Endothelial cell of umbilical vein (primary cell): Measurements from ENCODE around the gene ZDHHC11. TPM values are rescaled to one million over a fixed set of nuclear protein-coding genes. Genes with fewer than 3 reads are reported as not detected.
"Not testable (repeated sequence)": the region's sequence is repeated elsewhere in the genome, so short reads cannot be mapped to it uniquely, and the experiment has no call there.

ENCODE experiments used
- BruUV-seq: library from RNA; stranded (reverse); fragments of 400-500 nt; replicated peaks from 2 replicates; lab custom pipeline; 2021; lab: Mats Ljungman, UMichigan
- CTCF ChIA-PET: fragments of 300-600, 350-600 bp; sonication (Branson Sonifier 250); formaldehyde crosslinking; loops from one replicate; lab custom pipeline; 2021; ENCODE audit warnings: antibody characterized with exemption, inconsistent platforms; lab: Charles Lee
- POLR2A ChIA-PET: fragments of 300-600, 350-600 bp; sonication (Branson Sonifier 250); formaldehyde crosslinking; loops from one replicate; lab custom pipeline; 2021; ENCODE audit warnings: antibody characterized with exemption, inconsistent platforms; lab: Charles Lee
- DNase-seq: peaks from one replicate; pipeline ENCODE4 v3.0.0-alpha.2; 2011; ENCODE audit warnings: low read depth, low spot score
- FAIRE-seq: peaks from 2 replicates; lab custom pipeline; 2011; peaks lifted over from hg19 to GRCh38; lab: Jason Lieb, UNC
- H2AFZ ChIP-seq: 2 replicates; pipeline ENCODE4 v1.6.0; 2012; ENCODE audit warnings: low read depth, low read length, control low read depth, inconsistent platforms
- H3K27ac ChIP-seq: 2 replicates; pipeline ENCODE4 v1.5.1; 2011; ENCODE audit warnings: low read depth, mild to moderate bottlenecking, control low read depth, low read length, moderate library complexity; ENCODE audit not compliant: insufficient read depth
- H3K27me3 ChIP-seq, 2 experiments: 2 replicates each; pipeline versions ENCODE4 v1.6.0 to v1.6.1; 2011; ENCODE audit warnings: low read length in 2 of 2, mixed read lengths in 1 of 2; ENCODE audit not compliant: control insufficient read depth in 2 of 2, insufficient read depth in 2 of 2
- H3K36me3 ChIP-seq, 2 experiments: 2 replicates in 1 of 2; 3 replicates in 1 of 2; pipeline ENCODE4 v1.5.1; 2011; ENCODE audit warnings: low read length in 2 of 2, mild to moderate bottlenecking in 1 of 2, moderate library complexity in 1 of 2; ENCODE audit not compliant: control insufficient read depth in 2 of 2, insufficient read depth in 2 of 2; ENCODE audit errors: extremely low read depth in 1 of 2
- H3K4me1 ChIP-seq: 3 replicates; pipeline ENCODE4 v1.5.1; 2011; ENCODE audit warnings: mild to moderate bottlenecking, low read length; ENCODE audit not compliant: control insufficient read depth, insufficient read depth; ENCODE audit errors: extremely low read depth
- H3K4me2 ChIP-seq: 2 replicates; pipeline ENCODE4 v1.6.1; 2011; ENCODE audit warnings: low read length, control low read depth, mixed read lengths; ENCODE audit not compliant: insufficient read depth
- H3K4me3 ChIP-seq, 3 experiments: fragments of 200-600 bp in 1 of 3; sonication (generic), shearing (Covaris generic) in 1 of 3; replicated peaks in 1 of 3; 2 replicates each; pipeline ENCODE4 v1.5.1; 2011 to 2016; ENCODE audit warnings: control low read depth in 3 of 3, low read length in 3 of 3, mild to moderate bottlenecking in 2 of 3, inconsistent platforms in 1 of 3, low read depth in 1 of 3, moderate library complexity in 1 of 3; ENCODE audit not compliant: insufficient read depth in 1 of 3
- H3K79me2 ChIP-seq: 2 replicates; pipeline ENCODE4 v1.6.0; 2012; ENCODE audit warnings: low read length, inconsistent platforms; ENCODE audit not compliant: control insufficient read depth, insufficient read depth
- H3K9ac ChIP-seq: replicated peaks from 2 replicates; pipeline ENCODE3; 2011; ENCODE audit warnings: low read length, control low read depth; ENCODE audit not compliant: insufficient read depth; ENCODE audit errors: extremely low read depth
- H3K9me1 ChIP-seq: replicated peaks from 3 replicates; pipeline ENCODE4 v1.6.0; 2011; ENCODE audit warnings: mild to moderate bottlenecking, low read length; ENCODE audit not compliant: control insufficient read depth, insufficient read depth; ENCODE audit errors: extremely low read depth
- H3K9me3 ChIP-seq: replicated peaks from 2 replicates; pipeline ENCODE4 v1.5.1; 2012; ENCODE audit warnings: low read length, inconsistent platforms; ENCODE audit not compliant: control insufficient read depth, insufficient read depth
- H4K20me1 ChIP-seq: replicated peaks from 2 replicates; pipeline ENCODE3; 2011; ENCODE audit warnings: mild to moderate bottlenecking, low read length; ENCODE audit not compliant: control insufficient read depth, insufficient read depth; ENCODE audit errors: extremely low read depth
- dilution Hi-C: fragments of 300-500 bp; cut with MboI; formaldehyde crosslinking; loops from one replicate; pipeline ENCODE4 v1.15.0; 2019; ENCODE audit warnings: low sequenced_read_pairs; ENCODE audit not compliant: extremely low pct_ligation_motif_present
- intact Hi-C: fragments of 100-400 bp; cut with micrococcal nuclease; formaldehyde crosslinking; loops from one replicate; pipeline ENCODE4 v1.10.0; 2022
- polyA plus RNA-seq, 4 experiments: library from polyadenylated mRNA; depleted of rRNA in 3 of 4; stranded (reverse) in 3 of 4; unstranded in 1 of 4; fragments of >200 nt; gene quantifications; 2 replicates each; pipeline versions ENCODE4 v1.2.1 to v1.2.3, GENCODE V29; 2011 to 2012; ENCODE audit warnings: missing spikeins in 1 of 4
- total RNA-seq: library from RNA; stranded (reverse); gene quantifications from 2 replicates; pipeline ENCODE4 v1.2.3, GENCODE V29; 2021

The ZDHHC11 gene
- total and polyA plus RNA-seq, 2 donors (not counting 3 experiments of a cell fraction or from before 2014, with no cell fraction given) = 0.35 to 4.4 TPM

DNA sequence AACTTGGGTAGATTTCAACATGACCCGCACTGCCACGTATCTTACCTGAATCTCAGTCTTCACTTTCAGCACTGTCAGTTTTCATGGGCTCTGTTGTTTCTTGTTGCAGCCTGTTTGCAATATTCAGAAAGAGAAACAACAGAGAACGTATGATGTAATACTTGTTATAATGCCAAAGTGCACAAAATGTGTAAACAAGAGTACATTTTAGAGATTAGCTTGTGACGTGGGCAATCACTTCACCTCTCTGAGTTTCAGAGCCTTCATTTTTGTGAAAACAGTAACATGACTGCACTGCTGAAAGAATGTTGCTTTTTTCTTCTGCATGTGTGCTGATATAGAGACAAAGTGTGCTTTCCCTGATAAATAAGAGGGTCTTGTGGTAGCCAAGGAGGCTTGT is 49.7 kb downstream of the ZDHHC11 start:
- H3K9me3 ChIP-seq, H3K9me1 ChIP-seq, CTCF ChIA-PET, intact Hi-C loops, H3K4me2 ChIP-seq, H3K36me3 ChIP-seq, H4K20me1 ChIP-seq, DNase-seq, dilution Hi-C loops, BruUV-seq, H3K79me2 ChIP-seq, H3K27ac ChIP-seq, H3K4me1 ChIP-seq, H3K27me3 ChIP-seq, H3K4me3 ChIP-seq, POLR2A ChIA-PET, H2AFZ ChIP-seq, H3K9ac ChIP-seq, FAIRE-seq: not testable (repeated sequence)

DNA sequence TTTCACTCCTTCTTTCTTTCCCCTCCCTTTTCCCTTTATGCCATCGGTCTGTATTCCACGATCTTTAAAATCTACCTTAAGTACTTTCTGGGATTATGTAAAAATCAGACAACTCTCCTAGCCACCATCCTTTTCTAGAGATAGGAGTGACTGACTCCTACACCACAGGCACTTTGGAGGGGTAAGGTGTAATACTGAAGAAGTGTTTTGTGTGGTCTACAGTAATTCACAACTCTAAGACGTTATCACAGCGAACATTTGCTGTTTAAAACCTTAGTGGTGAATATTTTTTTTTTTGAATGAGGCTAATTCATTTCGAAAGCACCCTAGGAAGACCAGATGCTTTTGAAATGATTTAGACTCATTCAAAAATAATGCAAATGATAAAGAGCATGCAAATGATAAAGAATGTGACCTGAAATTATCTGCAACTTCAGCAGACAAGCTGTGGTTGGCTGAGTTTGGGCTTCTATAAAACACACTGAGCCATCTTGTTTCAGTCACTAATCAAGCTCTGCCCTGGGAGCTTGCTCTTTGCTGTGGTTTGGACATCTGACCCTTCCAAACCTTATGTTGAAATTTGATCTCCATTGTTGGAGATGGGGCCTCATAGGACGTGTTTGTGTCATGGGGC is 52.2 kb downstream of the ZDHHC11 start:
- BruUV-seq, H3K79me2 ChIP-seq, H3K27ac ChIP-seq, H3K36me3 ChIP-seq, H3K4me3 ChIP-seq, H3K9me1 ChIP-seq, H3K27me3 ChIP-seq, H3K9ac ChIP-seq, DNase-seq, CTCF ChIA-PET, dilution Hi-C loops, H3K4me1 ChIP-seq, FAIRE-seq, H3K9me3 ChIP-seq, H3K4me2 ChIP-seq, H2AFZ ChIP-seq, intact Hi-C loops, H4K20me1 ChIP-seq, POLR2A ChIA-PET: not testable (repeated sequence)

DNA sequence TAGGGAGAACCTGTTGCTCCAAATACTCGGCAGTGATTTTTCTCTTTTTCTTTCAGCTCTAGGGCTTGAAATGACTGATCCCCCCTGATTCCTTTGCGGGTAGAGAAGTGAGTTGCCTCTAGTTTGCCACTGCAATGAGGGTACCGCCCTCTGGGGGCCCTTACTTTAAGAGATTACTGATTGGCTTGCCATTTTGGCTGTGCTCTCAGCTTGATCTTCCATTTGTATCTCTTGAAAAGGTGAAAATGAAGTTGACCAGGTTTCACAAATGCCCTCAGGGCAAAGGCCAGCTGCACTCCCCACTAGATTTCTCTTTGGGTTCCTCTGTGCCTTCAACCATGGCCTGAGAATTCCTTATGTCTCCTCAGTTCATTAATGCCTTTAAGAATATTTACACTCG is 52.8 kb downstream of the ZDHHC11 start:
- BruUV-seq, H3K27me3 ChIP-seq, H3K9me3 ChIP-seq, H3K4me3 ChIP-seq, POLR2A ChIA-PET, H3K4me1 ChIP-seq, H3K9ac ChIP-seq, H4K20me1 ChIP-seq, H3K36me3 ChIP-seq, CTCF ChIA-PET, H3K79me2 ChIP-seq, H3K27ac ChIP-seq, intact Hi-C loops, H2AFZ ChIP-seq, FAIRE-seq, DNase-seq, dilution Hi-C loops, H3K9me1 ChIP-seq, H3K4me2 ChIP-seq: not testable (repeated sequence)

DNA sequence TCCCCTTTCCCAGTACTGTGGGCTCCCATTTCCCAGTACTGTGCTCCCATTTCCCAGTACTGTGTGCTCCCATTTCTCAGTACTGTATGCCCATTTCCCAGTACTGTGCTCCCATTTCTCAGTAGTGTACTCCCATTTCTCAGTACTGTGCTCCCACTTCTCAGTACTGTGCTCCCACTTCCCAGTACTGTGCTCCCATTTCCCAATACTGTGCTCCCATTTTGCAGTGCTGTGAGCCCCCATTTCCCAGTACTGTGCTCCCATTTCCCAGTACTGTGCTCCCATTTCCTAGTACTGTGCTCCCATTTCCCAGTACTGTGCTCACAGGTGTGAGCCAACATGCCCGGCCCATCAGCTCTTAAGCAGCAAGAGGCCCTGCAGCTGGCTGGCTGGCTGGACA is 54.9 kb downstream of the ZDHHC11 start:
- POLR2A ChIA-PET, H3K9me1 ChIP-seq, H3K27ac ChIP-seq, intact Hi-C loops, H3K4me3 ChIP-seq, H3K9ac ChIP-seq, FAIRE-seq, H4K20me1 ChIP-seq, H3K9me3 ChIP-seq, DNase-seq, H2AFZ ChIP-seq, H3K4me1 ChIP-seq, BruUV-seq, dilution Hi-C loops, CTCF ChIA-PET, H3K27me3 ChIP-seq, H3K36me3 ChIP-seq, H3K79me2 ChIP-seq, H3K4me2 ChIP-seq: not testable (repeated sequence)
